Gastroesophageal sphincter (tissue), 4 donors: Measurements from ENCODE around the gene THAP11. TPM values are rescaled to one million over a fixed set of nuclear protein-coding genes. Genes with fewer than 3 reads are reported as not detected.

Source experiments
- ATAC-seq: fragments of 150-250 bp; one replicate; pipeline ENCODE4 v1.9.1; 2016; ENCODE audit warnings: mild to moderate bottlenecking, moderate library complexity
- H3K27ac ChIP-seq, 4 donors: fragments of 200-600 bp; sonication (generic) in 3 of 4; 1 replicate in 3 of 4; 2 replicates in 1 of 4; pipeline ENCODE4 v1.5.1; 2016 to 2019
- H3K27me3 ChIP-seq: fragments of 200-600 bp; sonication (generic); one replicate; pipeline ENCODE4 v1.5.1; 2019
- H3K36me3 ChIP-seq, 2 donors: fragments of 200-600 bp; sonication (generic); one replicate each; pipeline ENCODE4 v1.5.1; 2019; ENCODE audit warnings: control low read depth in 1 of 2
- H3K4me1 ChIP-seq, 3 donors: fragments of 200-600 bp; sonication (generic); 1 replicate in 2 of 3; 2 replicates in 1 of 3; pipeline ENCODE4 v1.5.1; 2016 to 2019; ENCODE audit warnings: control low read depth in 2 of 3
- H3K4me3 ChIP-seq, 2 donors: fragments of 200-600 bp; sonication (generic); one replicate each; pipeline ENCODE4 v1.5.1; 2019; ENCODE audit warnings: mild to moderate bottlenecking in 1 of 2, moderate library complexity in 1 of 2
- H3K9me3 ChIP-seq, 3 donors: fragments of 200-600 bp; sonication (generic); one replicate each; pipeline ENCODE4 v1.5.1; 2017 to 2019; ENCODE audit warnings: control low read depth in 2 of 3
- EP300 ChIP-seq: sonication (generic); formaldehyde crosslinking; IDR thresholded peaks from one replicate; pipeline ENCODE4 v1.6.1; 2017; ENCODE audit warnings: antibody characterized with exemption, mild to moderate bottlenecking
- POLR2A ChIP-seq, 2 donors: fragments of 450-650 bp; IDR thresholded peaks; one replicate each; pipeline ENCODE4 v1.6.1; 2017; ENCODE audit warnings: antibody characterized with exemption in 2 of 2, mild to moderate bottlenecking in 2 of 2, moderate library complexity in 1 of 2
- POLR2AphosphoS5 ChIP-seq: sonication (generic); formaldehyde crosslinking; IDR thresholded peaks from one replicate; pipeline ENCODE4 v1.6.1; 2017; ENCODE audit warnings: antibody characterized with exemption
- WGBS, 2 donors: methylation state at CpG; one replicate each; pipeline ENCODE4 v1.1.5; 2018; ENCODE audit warnings: low coverage in 1 of 2; 5-methylcytosine and 5-hydroxymethylcytosine counted together
- total RNA-seq, 4 donors: library from RNA; depleted of rRNA; stranded (reverse); fragments of >200 nt; gene quantifications; one replicate each; pipeline ENCODE4 v1.1.0, GENCODE V29; 2016
- TF ChIP-seq, protein P1 (sequence below), 4 experiments: fragments of 200-600 bp in 2 of 4; fragments of 450-650 bp in 2 of 4; sonication (generic) in 1 of 4; IDR thresholded peaks; one replicate each; pipeline ENCODE4 v1.5.1; 2017 to 2019; ENCODE audit warnings: antibody characterized with exemption in 4 of 4, mild to moderate bottlenecking in 2 of 4, moderate library complexity in 2 of 4

The THAP11 gene
- total RNA-seq, 4 donors from 2014 or later = 52.6 to 78.0 (median 76.0) TPM

GRCh38 chr16:67881621-67882161 lies 39.6 kb downstream of the THAP11 start:
- no peak for ATAC-seq
- WGBS, 2 donors = 85 to 93% methylated on average over 11 of the region's 21 CpGs
- Histone ChIP-seq H3K36me3 (peaks cover 0 to 91% of the 10 kb centered on the region in 2 donors), H3K4me1 (peaks cover 0 to 30% (median 8%) of the 10 kb centered on the region in 3 donors), H3K27ac (no peak overlapping the region), H3K9me3 (no peaks in the 10 kb centered on the region), H3K4me3 (no peak overlapping the region), H3K27me3 (no peaks in the 10 kb centered on the region)
- TF ChIP-seq EP300 (no peak), POLR2A (IDR thresholded peaks at IDR 0.05) (no peak), POLR2AphosphoS5 (no peak)
- TF ChIP-seq, protein P1, sequence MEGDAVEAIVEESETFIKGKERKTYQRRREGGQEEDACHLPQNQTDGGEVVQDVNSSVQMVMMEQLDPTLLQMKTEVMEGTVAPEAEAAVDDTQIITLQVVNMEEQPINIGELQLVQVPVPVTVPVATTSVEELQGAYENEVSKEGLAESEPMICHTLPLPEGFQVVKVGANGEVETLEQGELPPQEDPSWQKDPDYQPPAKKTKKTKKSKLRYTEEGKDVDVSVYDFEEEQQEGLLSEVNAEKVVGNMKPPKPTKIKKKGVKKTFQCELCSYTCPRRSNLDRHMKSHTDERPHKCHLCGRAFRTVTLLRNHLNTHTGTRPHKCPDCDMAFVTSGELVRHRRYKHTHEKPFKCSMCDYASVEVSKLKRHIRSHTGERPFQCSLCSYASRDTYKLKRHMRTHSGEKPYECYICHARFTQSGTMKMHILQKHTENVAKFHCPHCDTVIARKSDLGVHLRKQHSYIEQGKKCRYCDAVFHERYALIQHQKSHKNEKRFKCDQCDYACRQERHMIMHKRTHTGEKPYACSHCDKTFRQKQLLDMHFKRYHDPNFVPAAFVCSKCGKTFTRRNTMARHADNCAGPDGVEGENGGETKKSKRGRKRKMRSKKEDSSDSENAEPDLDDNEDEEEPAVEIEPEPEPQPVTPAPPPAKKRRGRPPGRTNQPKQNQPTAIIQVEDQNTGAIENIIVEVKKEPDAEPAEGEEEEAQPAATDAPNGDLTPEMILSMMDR (IDR thresholded peaks at IDR 0.05) = no peak

DNA sequence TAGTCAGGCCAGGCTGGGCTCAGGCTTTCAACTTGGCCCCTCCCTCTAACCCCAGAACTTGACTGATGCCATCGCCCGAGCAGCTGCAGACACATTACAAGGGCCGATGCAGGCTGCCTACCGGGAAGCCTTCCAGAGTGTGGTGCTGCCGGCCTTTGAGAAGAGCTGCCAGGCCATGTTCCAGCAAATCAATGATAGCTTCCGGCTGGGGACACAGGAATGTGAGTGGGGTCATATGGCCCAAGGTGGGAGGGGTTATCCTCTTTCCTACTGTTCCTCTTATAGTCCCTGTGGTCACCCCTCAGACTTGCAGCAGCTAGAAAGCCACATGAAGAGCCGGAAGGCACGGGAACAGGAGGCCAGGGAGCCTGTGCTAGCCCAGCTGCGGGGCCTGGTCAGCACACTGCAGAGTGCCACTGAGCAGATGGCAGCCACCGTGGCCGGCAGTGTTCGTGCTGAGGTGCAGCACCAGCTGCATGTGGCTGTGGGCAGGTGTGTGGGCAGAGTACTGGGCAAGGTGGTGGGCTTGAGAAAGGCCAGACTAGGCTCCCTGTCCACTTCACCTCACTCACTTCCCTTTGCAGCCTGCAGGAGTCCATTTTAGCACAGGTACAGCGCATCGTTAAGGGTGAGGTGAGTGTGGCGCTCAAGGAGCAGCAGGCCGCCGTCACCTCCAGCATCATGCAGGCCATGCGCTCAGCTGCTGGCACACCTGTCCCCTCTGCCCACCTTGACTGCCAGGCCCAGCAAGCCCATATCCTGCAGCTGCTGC lies 40.4 kb downstream of the THAP11 start:
- peaks cover 0 to 83% of the 10 kb centered on the region in 2 donors for H3K36me3 ChIP-seq
- peaks cover 0 to 25% (median 8%) of the 10 kb centered on the region in 3 donors for H3K4me1 ChIP-seq
- H3K27me3 ChIP-seq = no peaks in the 10 kb centered on the region
- WGBS, 2 donors = 20 to 86% methylated on average over 1 of the region's 18 CpGs
- ATAC-seq = no peak
- TF ChIP-seq POLR2A (IDR thresholded peaks at IDR 0.05) (no peak), EP300 (no peak), POLR2AphosphoS5 (no peak)
- TF ChIP-seq, protein P1 (IDR thresholded peaks at IDR 0.05) = no peak
- H3K27ac ChIP-seq = peak overlapping the region in 1 of 4 donors; percentile 83
- H3K4me3 ChIP-seq = no peak overlapping the region
- no peaks in the 10 kb centered on the region for H3K9me3 ChIP-seq

DNA sequence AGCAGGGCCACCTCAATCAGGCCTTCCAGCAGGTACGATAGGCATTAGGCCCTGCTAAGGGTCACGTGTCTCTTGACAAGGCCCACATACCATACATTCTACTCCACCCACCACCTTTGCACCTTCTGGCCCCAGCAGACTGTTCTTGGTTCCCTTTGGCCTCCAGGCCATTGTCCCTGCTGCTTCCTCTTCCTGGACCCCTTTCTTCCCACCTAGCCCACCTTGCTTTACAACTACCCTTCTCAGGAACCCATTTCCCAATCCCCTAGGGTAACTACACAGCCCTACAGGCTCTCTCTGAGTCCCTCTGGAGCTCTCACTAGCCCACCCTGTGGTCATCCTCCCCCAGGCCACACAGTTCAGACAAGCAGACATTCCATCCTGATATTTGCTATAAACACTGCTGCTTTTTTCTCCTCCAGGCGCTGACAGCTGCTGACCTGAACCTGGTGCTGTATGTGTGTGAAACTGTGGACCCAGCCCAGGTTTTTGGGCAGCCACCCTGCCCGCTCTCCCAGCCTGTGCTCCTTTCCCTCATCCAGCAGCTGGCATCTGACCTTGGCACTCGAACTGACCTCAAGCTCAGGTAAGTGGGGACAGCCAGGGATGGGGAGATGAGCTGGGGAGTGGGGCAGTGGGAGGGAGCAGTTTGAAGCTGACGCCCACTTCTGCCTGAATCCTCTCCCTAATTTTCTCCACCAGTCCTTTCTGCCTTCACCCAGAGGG lies 41.2 kb downstream of the THAP11 start:
- WGBS, 2 donors = 55 to 79% methylated on average over 3 of the region's 6 CpGs
- TF ChIP-seq POLR2A (IDR thresholded peaks at IDR 0.05) (no peak), POLR2AphosphoS5 (no peak)
- TF ChIP-seq, protein P1 (IDR thresholded peaks at IDR 0.05) = no peak

DNA sequence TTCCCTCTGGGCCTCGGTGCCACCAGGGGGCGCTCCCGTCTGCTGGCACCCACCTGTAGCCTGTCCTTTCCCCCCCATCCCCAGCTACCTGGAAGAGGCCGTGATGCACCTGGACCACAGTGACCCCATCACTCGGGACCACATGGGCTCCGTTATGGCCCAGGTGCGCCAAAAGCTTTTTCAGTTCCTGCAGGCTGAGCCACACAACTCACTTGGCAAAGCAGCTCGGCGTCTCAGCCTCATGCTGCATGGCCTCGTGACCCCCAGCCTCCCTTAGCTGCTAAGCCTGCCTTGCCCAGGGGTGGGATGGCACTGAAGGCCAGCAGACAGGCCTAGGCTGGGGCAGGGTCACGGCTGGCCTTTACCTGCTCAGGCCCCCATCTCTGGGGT lies 41.7 kb downstream of the THAP11 start:
- Histone ChIP-seq H3K9me3 (no peaks in the 10 kb centered on the region), H3K4me1 (peaks cover 0 to 25% (median 8%) of the 10 kb centered on the region in 3 donors), H3K27me3 (no peaks in the 10 kb centered on the region), H3K27ac (peak overlapping the region; percentile 16 to 83 (median 67)), H3K36me3 (peaks cover 0 to 69% of the 10 kb centered on the region in 2 donors), H3K4me3 (no peak overlapping the region)
- TF ChIP-seq, protein P1 (IDR thresholded peaks at IDR 0.05) = peak in 3 of 4 experiments; percentile 71 to 93 (median 86)
- no peak for TF ChIP-seq POLR2AphosphoS5
- peak; percentile 56 for ATAC-seq
- 40% methylated on average over 5 of the region's 11 CpGs; no CpG with 5 or more reads in 1 of the 2 donors for whole genome bisulfite sequencing, 2 donors

More for the DNA sequence above, 41.2 kb downstream of the THAP11 start:
- ATAC-seq = no peak
- H3K4me1 ChIP-seq = peaks cover 0 to 25% (median 8%) of the 10 kb centered on the region in 3 donors
- no peak overlapping the region for H3K4me3 ChIP-seq
- peak overlapping the region in 2 of 4 donors; percentile 73 to 83 for H3K27ac ChIP-seq
- H3K27me3 ChIP-seq = no peaks in the 10 kb centered on the region
- H3K9me3 ChIP-seq = no peaks in the 10 kb centered on the region
- H3K36me3 ChIP-seq = peaks cover 0 to 75% of the 10 kb centered on the region in 2 donors
